Neutrophil (primary cell): ENCODE results near the gene EDA.

Source experiments
- H3K27ac ChIP-seq: fragments of 200-600 bp; sonication (generic); 2 replicates; pipeline ENCODE4 v1.5.1; 2016; ENCODE audit warnings: mild to moderate bottlenecking, moderate library complexity
- H3K27me3 ChIP-seq: fragments of 200-600 bp; sonication (generic); 2 replicates; pipeline ENCODE4 v1.6.0; 2016; ENCODE audit warnings: mild to moderate bottlenecking
- H3K36me3 ChIP-seq: fragments of 200-600 bp; sonication (generic); 2 replicates; pipeline ENCODE4 v1.5.1; 2017
- H3K4me1 ChIP-seq, 2 experiments: fragments of 200-600 bp in 1 of 2; sonication (generic) in 1 of 2; 1 replicate in 1 of 2; 2 replicates in 1 of 2; pipeline versions ENCODE4 v1.5.1 to v1.6.1; 2013 to 2016; ENCODE audit warnings: low read depth in 1 of 2, low read length in 1 of 2, mild to moderate bottlenecking in 1 of 2, moderate library complexity in 1 of 2; ENCODE audit not compliant: control insufficient read depth in 1 of 2, insufficient read depth in 1 of 2
- H3K4me3 ChIP-seq, 2 experiments: fragments of 200-600 bp in 1 of 2; sonication (generic) in 1 of 2; 1 replicate in 1 of 2; 2 replicates in 1 of 2; pipeline ENCODE4 v1.5.1; 2013 to 2016; ENCODE audit warnings: low read depth in 1 of 2, low read length in 1 of 2, mild to moderate bottlenecking in 1 of 2, moderate library complexity in 1 of 2
- H3K9me3 ChIP-seq: fragments of 200-600 bp; sonication (generic); 2 replicates; pipeline ENCODE4 v1.5.1; 2016
- CTCF ChIP-seq: fragments of 200-600 bp; sonication (generic); IDR thresholded peaks from 2 replicates; pipeline ENCODE4 v1.5.1; 2016; ENCODE audit warnings: antibody characterized with exemption

Gene EDA

GRCh38 chrX:69761633-69762032 is 145.7 kb downstream of the EDA start:
- Histone ChIP-seq H3K36me3 (no peaks in the 10 kb centered on the region), H3K4me3 (no peak overlapping the region)
- TF ChIP-seq CTCF, result no peak

GRCh38 chrX:69762340-69762739 is 146.4 kb downstream of the EDA start:
- Histone ChIP-seq H3K4me3 (no peak overlapping the region), H3K36me3 (no peaks in the 10 kb centered on the region), H3K27me3 (no peaks in the 10 kb centered on the region), H3K9me3 (no peaks in the 10 kb centered on the region), H3K4me1 (no peaks in the 10 kb centered on the region), H3K27ac (no peak overlapping the region)
- no peak for TF ChIP-seq CTCF

More at GRCh38 chrX:69761633-69762032, 145.7 kb downstream of the EDA start:
- Histone ChIP-seq H3K27ac (no peak overlapping the region), H3K27me3 (no peaks in the 10 kb centered on the region), H3K9me3 (no peaks in the 10 kb centered on the region), H3K4me1 (no peaks in the 10 kb centered on the region)

- Histone ChIP-seq H3K36me3 (no peaks in the 10 kb centered on the region), H3K9me3 (no peaks in the 10 kb centered on the region), H3K4me3 (no peak overlapping the region), H3K27ac (no peak overlapping the region), H3K4me1 (no peaks in the 10 kb centered on the region), H3K27me3 (no peaks in the 10 kb centered on the region)
- no peak for TF ChIP-seq CTCF
Observed at GRCh38 chrX:69793260-69793935, 177.5 kb downstream of the EDA start.

GRCh38 chrX:69795702-69796101 is 179.8 kb downstream of the EDA start:
- H3K9me3 ChIP-seq, result no peaks in the 10 kb centered on the region
- H3K4me3 ChIP-seq, result no peak overlapping the region
- no peaks in the 10 kb centered on the region for H3K4me1 ChIP-seq
- H3K36me3 ChIP-seq, result no peaks in the 10 kb centered on the region
- TF ChIP-seq CTCF, result no peak
- H3K27me3 ChIP-seq, result no peaks in the 10 kb centered on the region
- no peak overlapping the region for H3K27ac ChIP-seq

- no peaks in the 10 kb centered on the region for H3K9me3 ChIP-seq
- H3K4me3 ChIP-seq, result no peak overlapping the region
- TF ChIP-seq CTCF, result no peak
- no peaks in the 10 kb centered on the region for H3K27me3 ChIP-seq
- no peaks in the 10 kb centered on the region for H3K36me3 ChIP-seq
- H3K4me1 ChIP-seq, result no peaks in the 10 kb centered on the region
- H3K27ac ChIP-seq, result no peak overlapping the region
Observed at GRCh38 chrX:69807400-69807799, 191.5 kb downstream of the EDA start.
